GM23248 (cell line): Measurements from ENCODE around the gene TUBB3. TPM values are rescaled to one million over a fixed set of nuclear protein-coding genes. Genes with fewer than 3 reads are reported as not detected.
A peak's percentile ranks its signal among the peaks of the same experiment; 100 is the strongest.

Experiments used
- DNase-seq: peaks from one replicate; pipeline ENCODE4 v3.0.0-alpha.2; 2015
- H2AFZ ChIP-seq: fragments of 200-600 bp; sonication (generic); 2 replicates; pipeline ENCODE4 v1.6.1; 2016; ENCODE audit warnings: antibody characterized with exemption
- H3F3A ChIP-seq: fragments of 200-600 bp; sonication (generic); 2 replicates; pipeline ENCODE4 v1.6.1; 2016; ENCODE audit warnings: mild to moderate bottlenecking, antibody characterized with exemption, mixed run types; ENCODE audit not compliant: insufficient read depth
- H3K27ac ChIP-seq: fragments of 200-600 bp; sonication (generic); 2 replicates; pipeline ENCODE4 v1.5.1; 2016; ENCODE audit warnings: mild to moderate bottlenecking
- H3K27me3 ChIP-seq: fragments of 200-600 bp; sonication (generic); replicated peaks from 2 replicates; pipeline ENCODE4 v1.6.1; 2016; ENCODE audit warnings: mild to moderate bottlenecking; ENCODE audit not compliant: insufficient read depth
- H3K36me3 ChIP-seq: fragments of 200-600 bp; sonication (generic); 2 replicates; pipeline ENCODE4 v1.6.1; 2016; ENCODE audit warnings: low read depth, mild to moderate bottlenecking
- H3K4me1 ChIP-seq: fragments of 200-600 bp; sonication (generic); 2 replicates; pipeline ENCODE4 v1.6.1; 2016; ENCODE audit warnings: mild to moderate bottlenecking; ENCODE audit not compliant: insufficient read depth
- H3K4me2 ChIP-seq: fragments of 200-600 bp; sonication (generic); one replicate; pipeline ENCODE4 v1.6.1; 2016; ENCODE audit warnings: mild to moderate bottlenecking; ENCODE audit not compliant: unreplicated experiment
- H3K4me3 ChIP-seq: fragments of 200-600 bp; sonication (generic); 2 replicates; pipeline ENCODE4 v1.5.1; 2016; ENCODE audit warnings: mild to moderate bottlenecking
- H3K79me2 ChIP-seq: fragments of 200-600 bp; sonication (generic); 2 replicates; pipeline ENCODE4 v1.6.1; 2016; ENCODE audit warnings: mild to moderate bottlenecking; ENCODE audit not compliant: insufficient read depth
- H3K9ac ChIP-seq: fragments of 200-600 bp; sonication (generic); 2 replicates; pipeline ENCODE4 v1.6.1; 2016; ENCODE audit warnings: mild to moderate bottlenecking
- H3K9me2 ChIP-seq: fragments of 200-600 bp; sonication (generic); 2 replicates; pipeline ENCODE4 v1.6.1; 2016; ENCODE audit warnings: mixed run types, mild to moderate bottlenecking, moderate library complexity; ENCODE audit not compliant: insufficient read depth
- H3K9me3 ChIP-seq: fragments of 200-600 bp; sonication (generic); one replicate; pipeline ENCODE4 v1.6.1; 2017; ENCODE audit warnings: low read depth
- H4K20me1 ChIP-seq: fragments of 200-600 bp; sonication (generic); 2 replicates; pipeline ENCODE4 v1.6.0; 2016; ENCODE audit not compliant: insufficient read depth
- EZH2 ChIP-seq: fragments of 200-600 bp; sonication (generic); IDR thresholded peaks from 2 replicates; pipeline ENCODE4 v1.6.1; 2018; ENCODE audit warnings: antibody characterized with exemption, mild to moderate bottlenecking; ENCODE audit not compliant: insufficient read depth, poor library complexity, severe bottlenecking
- EZH2phosphoT487 ChIP-seq: fragments of 200-600 bp; sonication (generic); IDR thresholded peaks from 2 replicates; pipeline ENCODE4 v1.6.1; 2018; ENCODE audit warnings: antibody characterized with exemption, moderate library complexity, mild to moderate bottlenecking, low read depth; ENCODE audit not compliant: insufficient read depth
- WGBS, 2 experiments: methylation state at CpG; one replicate each; pipeline ENCODE4 v1.1.6; 2015 to 2017; ENCODE audit warnings: low lambda C conversion rate in 2 of 2, low coverage in 1 of 2; ENCODE audit errors: missing lambda C conversion rate in 2 of 2; 5-methylcytosine and 5-hydroxymethylcytosine counted together
- in situ Hi-C: fragments of 300-500 bp; cut with MboI; formaldehyde crosslinking; loops from 2 replicates; pipeline ENCODE4 v1.15.0; 2020
- polyA plus RNA-seq: library from polyadenylated mRNA; unstranded; fragments of >200 nt; fragmentation: Nextera tagmentation; extraction: Ambion mirVana; gene quantifications from 2 replicates; pipeline ENCODE4 v1.2.1, GENCODE V29; 2016
- total RNA-seq: library from RNA; depleted of rRNA; stranded (reverse); fragments of >200 nt; shearing (Covaris generic); gene quantifications from 2 replicates; pipeline ENCODE4 v1.2.3, GENCODE V29; 2014

TUBB3 gene
- total and polyA plus RNA-seq, 2 experiments from 2014 or later, result 95.8 to 215 TPM

DNA sequence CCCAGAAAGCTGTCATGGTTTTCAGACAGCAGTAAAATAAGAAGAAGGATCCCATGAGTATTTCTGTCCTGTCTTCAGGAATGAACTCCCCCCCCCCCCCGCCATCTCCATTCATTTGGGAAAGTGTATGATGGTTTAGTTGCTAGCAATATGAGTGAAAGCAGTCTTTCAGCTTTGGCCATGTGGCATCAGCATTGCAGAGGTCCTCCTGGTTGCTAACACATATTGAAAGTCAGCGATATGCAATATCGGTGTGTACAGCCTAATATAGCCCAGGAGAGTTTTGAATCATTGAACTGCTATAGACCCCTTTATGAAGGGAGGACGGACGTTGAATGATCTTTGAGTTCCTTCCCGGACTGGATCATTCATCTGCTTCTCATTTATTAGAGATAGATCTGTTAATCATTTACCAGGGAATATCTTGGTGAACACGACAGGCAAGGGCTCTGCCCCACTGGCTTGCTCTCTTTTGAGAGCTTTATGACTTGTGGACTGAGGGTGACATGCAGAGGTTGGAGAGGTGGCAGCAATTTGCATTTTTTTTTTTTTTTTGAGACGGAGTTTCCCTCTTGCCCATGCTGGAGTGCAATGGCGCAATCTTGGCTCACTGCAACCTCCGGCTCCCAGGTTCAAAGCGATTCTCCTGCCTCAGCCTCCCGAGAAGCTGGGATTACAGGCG, 50.7 kb downstream of the TUBB3 start:
- H3F3A ChIP-seq, result 0 out of 2 replicates have a peak, but pooled peaks cover 6% of the 10 kb centered on the region
- 67 to 78% methylated on average over 11 to 13 of the region's 13 CpGs for WGBS, 2 experiments
- DNase-seq, result no peak
- no peaks in the 10 kb centered on the region for H3K9me3 ChIP-seq
- peak overlapping the region; percentile 87 for H3K4me2 ChIP-seq
- H3K27me3 ChIP-seq, result no peaks in the 10 kb centered on the region
- H4K20me1 ChIP-seq, result no peaks in the 10 kb centered on the region
- H3K4me3 ChIP-seq, result peak overlapping the region; percentile 96
- no peak overlapping the region for H3K27ac ChIP-seq
- no peaks in the 10 kb centered on the region for H3K36me3 ChIP-seq
- H3K9ac ChIP-seq, result peak overlapping the region; percentile 93
- H2AFZ ChIP-seq, result no peak overlapping the region
- H3K9me2 ChIP-seq, result no peaks in the 10 kb centered on the region
- peaks cover 17% of the 10 kb centered on the region for H3K4me1 ChIP-seq
- peaks cover 86% of the 10 kb centered on the region for H3K79me2 ChIP-seq
- no peak for TF ChIP-seq EZH2phosphoT487
- TF ChIP-seq EZH2, result no peak
- in situ Hi-C loops, result no loop called here

DNA sequence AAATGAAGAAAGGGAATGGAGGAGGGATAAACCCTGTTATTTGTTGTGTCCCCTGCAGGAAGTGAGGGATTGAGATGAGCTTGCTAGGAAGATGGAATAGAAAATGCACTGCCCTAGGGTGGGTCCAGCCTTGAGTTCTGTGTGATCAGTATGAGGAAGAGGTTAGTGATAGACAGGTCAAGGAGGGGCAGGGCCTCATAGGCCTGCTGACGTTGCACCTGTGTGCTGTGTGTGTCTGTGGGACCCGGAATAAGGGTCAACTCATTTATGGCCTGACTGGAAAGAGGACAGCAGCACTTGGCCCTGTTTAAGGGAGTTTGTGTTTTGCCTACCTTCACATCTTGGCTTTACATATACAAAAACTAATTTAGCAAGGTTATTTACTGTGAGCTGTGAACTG, 51.7 kb downstream of the TUBB3 start:
- in situ Hi-C loops, result no loop called here
- Histone ChIP-seq H3F3A (0 out of 2 replicates have a peak, but pooled peaks cover under 1% of the 10 kb centered on the region), H3K4me3 (no peak overlapping the region), H3K9me3 (no peaks in the 10 kb centered on the region), H3K9ac (no peak overlapping the region), H3K4me1 (peaks cover 17% of the 10 kb centered on the region), H2AFZ (no peak overlapping the region), H3K79me2 (peaks cover 86% of the 10 kb centered on the region), H3K9me2 (no peaks in the 10 kb centered on the region), H3K4me2 (no peak overlapping the region), H3K27me3 (no peaks in the 10 kb centered on the region), H3K27ac (no peak overlapping the region), H4K20me1 (no peaks in the 10 kb centered on the region), H3K36me3 (no peaks in the 10 kb centered on the region)
- WGBS, 2 experiments, result 92 to 97% methylated on average over 2 of the region's 2 CpGs
- no peak for TF ChIP-seq EZH2
- no peak for TF ChIP-seq EZH2phosphoT487
- no peak for DNase-seq

DNA sequence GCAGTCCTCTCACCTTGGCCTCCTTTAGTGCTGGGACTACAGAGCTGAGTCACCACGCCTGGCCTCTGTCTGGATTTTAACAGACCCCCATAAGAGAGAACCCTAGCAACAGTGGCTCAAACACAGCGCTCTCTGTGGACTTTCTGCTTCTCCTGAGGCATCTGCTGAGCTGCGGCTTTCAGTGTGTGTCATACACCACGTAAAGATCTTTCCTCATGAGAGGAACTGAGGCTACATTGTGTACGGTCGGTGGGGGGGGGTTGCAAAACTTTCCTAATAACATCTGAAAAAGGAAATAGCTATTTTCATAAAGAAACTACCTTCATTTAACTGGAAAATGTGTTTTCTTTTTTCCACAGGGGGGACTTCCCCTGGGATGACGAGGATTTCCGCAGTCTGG, 58.3 kb downstream of the TUBB3 start:
- DNase-seq, result no peak
- TF ChIP-seq EZH2phosphoT487 (no peak), EZH2 (no peak)

DNA sequence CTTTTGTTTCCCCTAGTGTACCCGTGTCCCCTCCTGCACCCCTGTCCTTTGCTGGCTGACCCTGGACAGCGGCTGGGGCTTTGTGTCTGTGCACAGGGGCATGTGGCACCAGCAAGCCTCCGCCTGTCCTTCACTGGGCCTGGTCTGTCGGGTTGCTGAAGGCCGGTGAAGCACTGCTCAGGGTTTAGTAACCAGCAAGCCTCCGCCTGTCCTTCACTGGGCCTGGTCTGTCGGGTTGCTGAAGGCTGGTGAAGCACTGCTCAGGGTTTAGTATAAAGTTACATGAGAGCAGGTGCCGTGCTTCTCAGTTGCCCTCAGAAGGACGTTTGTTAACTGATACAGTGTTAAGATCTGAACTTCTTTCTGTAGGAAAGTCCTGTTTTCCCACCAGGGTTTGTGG, 59.2 kb downstream of the TUBB3 start:
- Histone ChIP-seq H3K9me3 (no peaks in the 10 kb centered on the region), H3K4me1 (no peaks in the 10 kb centered on the region), H3K4me3 (no peak overlapping the region), H3K9ac (no peak overlapping the region), H2AFZ (no peak overlapping the region), H3F3A (no peaks in the 10 kb centered on the region), H4K20me1 (no peaks in the 10 kb centered on the region), H3K36me3 (peaks cover 13% of the 10 kb centered on the region), H3K4me2 (no peak overlapping the region), H3K9me2 (no peaks in the 10 kb centered on the region), H3K79me2 (peaks cover 17% of the 10 kb centered on the region), H3K27me3 (no peaks in the 10 kb centered on the region), H3K27ac (no peak overlapping the region)
- TF ChIP-seq EZH2 (no peak), EZH2phosphoT487 (no peak)
- 98% methylated on average over 9 of the region's 9 CpGs for WGBS, 2 experiments
- DNase-seq, result no peak
- in situ Hi-C loops, result no loop called here

More for the DNA sequence above, 58.3 kb downstream of the TUBB3 start:
- in situ Hi-C loops, result no loop called here
- H3K36me3 ChIP-seq, result peaks cover 13% of the 10 kb centered on the region
- H3K4me2 ChIP-seq, result no peak overlapping the region
- no peaks in the 10 kb centered on the region for H4K20me1 ChIP-seq
- H3K4me1 ChIP-seq, result no peaks in the 10 kb centered on the region
- H3K9me3 ChIP-seq, result no peaks in the 10 kb centered on the region
- no peak overlapping the region for H3K9ac ChIP-seq
- H3K4me3 ChIP-seq, result no peak overlapping the region
- H3F3A ChIP-seq, result no peaks in the 10 kb centered on the region
- H3K27me3 ChIP-seq, result no peaks in the 10 kb centered on the region
- H3K27ac ChIP-seq, result no peak overlapping the region
- peaks cover 26% of the 10 kb centered on the region for H3K79me2 ChIP-seq
- H3K9me2 ChIP-seq, result no peaks in the 10 kb centered on the region
- no peak overlapping the region for H2AFZ ChIP-seq
- 97 to 100% methylated on average over 8 of the region's 8 CpGs for WGBS, 2 experiments

DNA sequence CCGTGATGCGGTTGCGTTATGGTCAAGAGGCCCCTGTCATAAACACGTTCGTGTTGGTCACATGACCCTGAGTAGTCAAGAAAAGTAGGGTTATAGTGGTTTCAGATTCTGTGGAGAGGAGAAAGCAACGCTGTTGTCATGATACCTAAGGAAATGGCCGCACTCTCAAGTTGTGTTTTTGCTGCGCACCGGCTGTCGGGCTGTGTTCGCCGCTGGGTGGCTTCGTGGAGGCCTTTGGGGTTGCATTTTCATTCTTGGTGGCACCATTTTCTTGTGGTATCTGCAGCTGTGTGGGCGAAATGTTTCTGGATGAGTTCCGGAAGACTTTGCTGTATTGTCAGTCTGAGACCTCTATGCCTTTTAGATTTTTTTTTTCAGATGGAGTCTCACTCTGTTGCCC, 60.4 kb downstream of the TUBB3 start:
- TF ChIP-seq EZH2phosphoT487 (no peak), EZH2 (no peak)
- Histone ChIP-seq H2AFZ (no peak overlapping the region), H3K4me3 (no peak overlapping the region), H3K79me2 (peaks cover 5% of the 10 kb centered on the region), H3K27me3 (no peaks in the 10 kb centered on the region), H3K9me2 (no peaks in the 10 kb centered on the region), H3K9me3 (no peaks in the 10 kb centered on the region), H3K4me1 (no peaks in the 10 kb centered on the region), H3K27ac (no peak overlapping the region), H3K36me3 (peaks cover 13% of the 10 kb centered on the region), H3F3A (no peaks in the 10 kb centered on the region), H4K20me1 (no peaks in the 10 kb centered on the region), H3K4me2 (no peak overlapping the region), H3K9ac (no peak overlapping the region)
- WGBS, 2 experiments, result 86 to 91% methylated on average over 15 of the region's 15 CpGs
- no peak for DNase-seq
- in situ Hi-C loops, result no loop called here
